NCI-H345 (cell line): Measurements from ENCODE around the gene GAREM1.
"Not testable (repeated sequence)": the region's sequence is repeated elsewhere in the genome, so short reads cannot be mapped to it uniquely, and the experiment has no call there.

ENCODE experiments used
- DNase-seq: peaks from one replicate; lab custom pipeline; 2025; lab: John Stamatoyannopoulos, UW

Gene GAREM1

GRCh38 chr18:32326450-32327308, 144.0 kb downstream of the GAREM1 start:
- no peak for DNase-seq

GRCh38 chr18:32324181-32324580, 146.5 kb downstream of the GAREM1 start:
- DNase-seq: no peak

GRCh38 chr18:32321826-32322225, 148.9 kb downstream of the GAREM1 start:
- no peak for DNase-seq

- DNase-seq: no peak
Measured at GRCh38 chr18:32319084-32319483, 151.6 kb downstream of the GAREM1 start.

GRCh38 chr18:32318581-32318980, 152.1 kb downstream of the GAREM1 start:
- no peak for DNase-seq

- no peak for DNase-seq
Measured at GRCh38 chr18:32317651-32318050, 153.0 kb downstream of the GAREM1 start.

GRCh38 chr18:32315881-32316280, 154.8 kb downstream of the GAREM1 start:
- DNase-seq: no peak

- no peak for DNase-seq
Measured at GRCh38 chr18:32310774-32311173, 159.9 kb downstream of the GAREM1 start.

- DNase-seq: no peak
Measured at GRCh38 chr18:32310101-32310500, 160.6 kb downstream of the GAREM1 start.

- no peak for DNase-seq
Measured at GRCh38 chr18:32308493-32309120, 162.1 kb downstream of the GAREM1 start.

- no peak for DNase-seq
Measured at GRCh38 chr18:32303400-32303799, 167.3 kb downstream of the GAREM1 start.

GRCh38 chr18:32302806-32303205, 167.9 kb downstream of the GAREM1 start:
- DNase-seq: no peak

- no peak for DNase-seq
Measured at GRCh38 chr18:32301976-32302743, 168.5 kb downstream of the GAREM1 start.

- no peak for DNase-seq
Measured at GRCh38 chr18:32301361-32301760, 169.3 kb downstream of the GAREM1 start.

GRCh38 chr18:32300914-32301313, 169.8 kb downstream of the GAREM1 start:
- DNase-seq: no peak

GRCh38 chr18:32299484-32299883, 171.2 kb downstream of the GAREM1 start:
- no peak for DNase-seq

- DNase-seq: no peak
Measured at GRCh38 chr18:32298171-32298667, 172.5 kb downstream of the GAREM1 start.

- DNase-seq: no peak
Measured at GRCh38 chr18:32297579-32298170, 173.0 kb downstream of the GAREM1 start.

GRCh38 chr18:32296851-32297250, 173.8 kb downstream of the GAREM1 start:
- no peak for DNase-seq

- DNase-seq: no peak
Measured at GRCh38 chr18:32295604-32296003, 175.1 kb downstream of the GAREM1 start.

GRCh38 chr18:32293107-32293506, 177.6 kb downstream of the GAREM1 start:
- DNase-seq: no peak

- DNase-seq: not testable (repeated sequence)
Measured at GRCh38 chr18:32291623-32292022, 179.1 kb downstream of the GAREM1 start.
